ENCODE results near the gene ADORA2B.

- TF ChIP-seq POLR2AphosphoS5 (IDR thresholded peaks at IDR 0.05) (no peak), CTCF (IDR thresholded peaks at IDR 0.05) (no peak), POLR2A (IDR thresholded peaks at IDR 0.05) (no peak)
Measured at GRCh38 chr17:15930426-15930825, 14.5 kb upstream of the ADORA2B start.

Data from prostate gland (tissue), 2 donors.